ENCODE data around the gene FAM53B.

The FAM53B gene

GRCh38 chr10:124674768-124675222, 69.4 kb downstream of the FAM53B start:
- TF ChIP-seq, protein P1, sequence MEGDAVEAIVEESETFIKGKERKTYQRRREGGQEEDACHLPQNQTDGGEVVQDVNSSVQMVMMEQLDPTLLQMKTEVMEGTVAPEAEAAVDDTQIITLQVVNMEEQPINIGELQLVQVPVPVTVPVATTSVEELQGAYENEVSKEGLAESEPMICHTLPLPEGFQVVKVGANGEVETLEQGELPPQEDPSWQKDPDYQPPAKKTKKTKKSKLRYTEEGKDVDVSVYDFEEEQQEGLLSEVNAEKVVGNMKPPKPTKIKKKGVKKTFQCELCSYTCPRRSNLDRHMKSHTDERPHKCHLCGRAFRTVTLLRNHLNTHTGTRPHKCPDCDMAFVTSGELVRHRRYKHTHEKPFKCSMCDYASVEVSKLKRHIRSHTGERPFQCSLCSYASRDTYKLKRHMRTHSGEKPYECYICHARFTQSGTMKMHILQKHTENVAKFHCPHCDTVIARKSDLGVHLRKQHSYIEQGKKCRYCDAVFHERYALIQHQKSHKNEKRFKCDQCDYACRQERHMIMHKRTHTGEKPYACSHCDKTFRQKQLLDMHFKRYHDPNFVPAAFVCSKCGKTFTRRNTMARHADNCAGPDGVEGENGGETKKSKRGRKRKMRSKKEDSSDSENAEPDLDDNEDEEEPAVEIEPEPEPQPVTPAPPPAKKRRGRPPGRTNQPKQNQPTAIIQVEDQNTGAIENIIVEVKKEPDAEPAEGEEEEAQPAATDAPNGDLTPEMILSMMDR (IDR thresholded peaks at IDR 0.05): no peak

GRCh38 chr10:124672181-124672638, 72.0 kb downstream of the FAM53B start:
- TF ChIP-seq, protein P1 (IDR thresholded peaks at IDR 0.05): no peak

DNA sequence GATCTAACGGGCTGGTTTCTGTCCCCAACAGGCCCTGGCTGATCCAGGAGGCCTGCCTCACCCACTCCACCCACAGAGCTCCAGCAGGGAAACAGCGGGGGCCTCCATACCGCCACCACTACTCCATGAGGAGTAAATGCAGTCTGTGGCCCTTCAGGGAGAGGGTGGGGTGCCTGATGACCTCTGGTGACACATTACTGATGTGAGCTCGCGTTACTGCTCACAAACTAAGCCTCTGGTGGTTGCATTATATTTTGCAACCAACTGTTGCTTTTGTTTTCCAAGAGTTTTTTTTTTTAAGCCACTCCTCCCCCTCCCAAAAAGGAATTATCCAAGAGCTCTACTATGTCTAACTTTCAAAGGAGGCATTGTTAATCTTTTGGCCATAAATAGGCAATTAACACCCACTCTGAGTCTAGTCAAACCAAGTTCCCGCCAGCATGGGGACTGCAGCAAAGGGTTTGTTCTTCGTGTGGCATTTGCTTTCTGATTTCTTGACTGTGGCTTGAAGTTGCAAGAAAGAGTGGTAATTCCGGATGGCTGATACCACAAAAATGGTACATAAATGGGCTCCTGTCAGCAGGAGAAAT, 72.6 kb downstream of the FAM53B start:
- TF ChIP-seq, protein P1 (IDR thresholded peaks at IDR 0.05): no peak

GRCh38 chr10:124670849-124671248, 73.3 kb downstream of the FAM53B start:
- TF ChIP-seq, protein P1 (IDR thresholded peaks at IDR 0.05): no peak

DNA sequence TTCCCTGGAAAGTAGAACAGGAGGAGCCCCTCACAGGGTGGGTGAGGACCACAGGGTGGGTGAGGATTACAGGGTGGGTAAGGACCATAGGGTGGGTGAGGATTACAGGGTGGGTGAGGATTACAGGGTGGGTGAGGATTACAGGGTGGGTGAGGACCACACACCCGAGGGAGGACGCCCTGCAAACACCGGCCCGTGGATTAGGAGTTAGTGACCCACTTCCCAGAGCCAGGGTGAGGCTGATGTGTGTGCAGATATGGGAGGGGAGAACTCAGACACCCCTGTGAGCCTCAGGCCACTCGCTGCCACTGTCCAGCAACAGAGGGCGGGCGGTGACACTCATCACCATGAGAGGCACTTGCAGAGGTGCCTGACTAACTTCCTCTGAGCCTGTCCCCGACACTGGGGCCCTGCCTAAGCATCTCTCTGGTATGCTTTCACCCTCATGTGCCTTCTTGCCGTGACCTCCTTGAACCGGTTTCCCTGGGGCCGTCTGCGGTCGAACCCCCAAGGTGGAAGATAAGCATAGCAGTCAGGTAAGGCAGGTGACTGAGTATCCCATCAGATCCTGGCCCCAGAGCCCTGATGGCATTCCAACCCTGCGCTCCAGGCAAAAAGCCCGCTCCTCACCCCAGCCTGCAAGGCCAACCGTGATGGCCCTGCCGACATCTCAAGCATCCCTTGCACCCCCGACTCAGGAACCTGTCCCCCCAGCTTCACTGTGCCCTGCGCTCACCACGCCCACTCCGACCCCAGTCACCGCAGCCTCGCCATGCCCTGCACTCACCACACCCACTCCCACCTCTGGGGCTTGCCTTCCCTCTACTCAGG, 74.1 kb downstream of the FAM53B start:
- TF ChIP-seq, protein P1 (IDR thresholded peaks at IDR 0.05): no peak

DNA sequence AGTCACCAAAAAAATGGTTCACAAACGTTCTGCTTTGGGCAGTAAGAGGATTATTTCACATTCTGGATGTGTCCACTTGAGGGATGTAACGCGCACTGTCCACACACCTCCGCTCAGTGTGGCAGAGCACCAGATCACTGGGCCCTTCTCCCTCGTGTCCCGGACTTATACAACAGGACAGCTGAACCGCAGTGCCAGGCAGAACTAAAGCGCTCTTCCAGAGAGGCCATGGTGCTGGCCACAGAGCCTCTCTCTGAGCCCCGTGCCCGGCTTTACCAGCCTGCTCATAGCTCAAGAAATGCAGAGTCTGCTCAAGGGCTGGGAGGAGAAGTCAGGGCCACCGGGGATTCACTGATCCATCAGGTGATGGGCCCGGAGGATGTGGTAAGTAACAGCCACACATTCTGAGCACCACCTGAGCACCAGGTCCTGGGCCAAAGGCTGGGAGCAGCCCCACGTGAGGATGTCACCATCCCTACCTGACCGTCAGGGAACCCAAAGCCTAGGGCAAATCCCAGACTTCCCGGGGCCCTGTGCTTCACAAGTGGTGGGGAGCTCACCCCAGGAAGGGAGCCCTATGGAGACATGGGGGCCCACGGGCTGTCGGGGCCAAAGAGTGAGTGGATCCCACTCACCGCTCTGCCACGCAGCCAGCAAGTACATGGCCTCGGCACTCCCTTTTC, 74.9 kb downstream of the FAM53B start:
- TF ChIP-seq, protein P1 (IDR thresholded peaks at IDR 0.05): no peak

GRCh38 chr10:124668517-124669051, 75.6 kb downstream of the FAM53B start:
- TF ChIP-seq, protein P1 (IDR thresholded peaks at IDR 0.05): no peak
